HG02870 (cell line): ENCODE data around the gene ATPAF2.
A peak's percentile ranks its signal among the peaks of the same experiment; 100 is the strongest.

Experiments used
- ATAC-seq: cut with Tn5 transposase; IDR thresholded peaks from one replicate; pipeline ENCODE4 v1.9.1; 2021; ENCODE audit warnings: mild to moderate bottlenecking, moderate library complexity; ENCODE audit not compliant: unreplicated experiment

Gene ATPAF2

DNA sequence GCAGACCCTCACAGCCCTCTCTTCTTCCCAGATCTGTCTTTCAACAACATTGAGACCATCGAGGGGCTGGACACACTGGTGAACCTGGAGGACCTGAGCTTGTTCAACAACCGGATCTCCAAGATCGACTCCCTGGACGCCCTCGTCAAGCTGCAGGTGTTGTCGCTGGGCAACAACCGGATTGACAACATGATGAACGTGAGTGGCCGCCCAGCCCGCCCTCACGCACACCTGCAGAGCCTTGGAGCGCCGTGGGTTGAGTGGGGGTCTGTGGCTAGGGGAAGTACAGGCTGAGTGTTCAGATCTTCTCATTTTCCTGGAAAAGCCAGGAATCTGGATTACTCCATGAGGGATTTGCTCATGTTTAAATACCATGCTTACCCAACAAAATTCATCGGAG, 51.1 kb downstream of the ATPAF2 start:
- no peak for ATAC-seq

- ATAC-seq: no peak
Measured at GRCh38 chr17:17987187-17987896, 51.6 kb downstream of the ATPAF2 start.

DNA sequence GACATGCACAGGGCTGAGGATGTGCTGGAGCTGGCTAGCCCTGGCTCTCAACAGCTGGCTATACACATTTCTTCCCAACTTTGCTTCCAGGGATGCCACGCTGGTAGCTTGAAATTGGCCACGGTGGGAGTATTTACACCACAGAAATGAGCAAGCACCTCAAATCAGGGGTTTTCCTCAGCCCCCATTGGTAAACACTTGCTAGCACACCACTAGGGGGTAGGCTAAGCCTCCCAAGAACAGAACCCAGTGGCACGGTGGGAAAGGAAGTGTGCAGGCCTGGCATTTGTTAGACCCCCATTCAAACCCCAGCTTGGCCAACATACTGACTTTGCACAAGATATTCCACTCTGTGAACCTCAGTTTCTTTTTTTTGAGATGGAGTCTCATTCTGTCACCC, 53.4 kb downstream of the ATPAF2 start:
- ATAC-seq: no peak

DNA sequence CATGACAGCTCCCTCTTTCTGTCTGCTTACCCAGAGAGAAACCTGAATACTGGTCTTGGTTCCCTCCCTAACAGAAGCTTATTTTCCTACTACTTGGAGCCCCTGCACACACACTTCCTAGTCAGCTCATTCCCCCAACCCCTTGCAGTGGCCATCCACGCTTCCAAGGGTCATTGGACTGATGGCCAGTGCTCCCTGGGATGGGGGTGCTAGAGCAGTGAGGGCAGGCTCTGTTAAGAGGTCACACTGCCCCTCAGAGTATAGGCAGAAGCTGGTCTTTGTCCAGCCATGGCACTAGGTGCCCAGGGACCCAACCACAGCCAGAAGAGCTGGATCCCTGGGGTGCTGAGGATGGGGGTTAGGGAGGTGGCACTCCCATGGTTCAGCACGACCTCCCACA, 53.8 kb downstream of the ATPAF2 start:
- no peak for ATAC-seq

DNA sequence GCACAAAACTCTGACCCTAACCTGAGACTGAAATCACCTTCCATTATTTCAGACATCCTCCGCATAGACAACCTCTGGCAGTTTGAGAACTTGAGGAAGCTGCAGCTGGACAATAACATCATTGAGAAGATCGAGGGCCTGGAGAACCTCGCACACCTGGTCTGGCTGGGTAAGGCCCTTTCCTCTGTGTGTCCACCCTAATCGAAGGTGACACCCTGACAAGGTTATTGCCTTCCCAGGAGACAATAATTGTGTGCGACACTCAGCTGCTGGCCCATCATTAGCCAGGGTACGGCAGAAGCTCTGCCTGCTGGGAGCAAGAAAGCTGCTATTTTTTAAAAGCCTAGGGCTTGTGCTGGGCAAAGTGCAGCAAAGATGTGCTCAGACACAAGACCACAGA, 55.2 kb downstream of the ATPAF2 start:
- ATAC-seq: no peak

GRCh38 chr17:17983376-17983775, 55.6 kb downstream of the ATPAF2 start:
- no peak for ATAC-seq

- no peak for ATAC-seq
Measured at GRCh38 chr17:17982801-17983200, 56.2 kb downstream of the ATPAF2 start.

DNA sequence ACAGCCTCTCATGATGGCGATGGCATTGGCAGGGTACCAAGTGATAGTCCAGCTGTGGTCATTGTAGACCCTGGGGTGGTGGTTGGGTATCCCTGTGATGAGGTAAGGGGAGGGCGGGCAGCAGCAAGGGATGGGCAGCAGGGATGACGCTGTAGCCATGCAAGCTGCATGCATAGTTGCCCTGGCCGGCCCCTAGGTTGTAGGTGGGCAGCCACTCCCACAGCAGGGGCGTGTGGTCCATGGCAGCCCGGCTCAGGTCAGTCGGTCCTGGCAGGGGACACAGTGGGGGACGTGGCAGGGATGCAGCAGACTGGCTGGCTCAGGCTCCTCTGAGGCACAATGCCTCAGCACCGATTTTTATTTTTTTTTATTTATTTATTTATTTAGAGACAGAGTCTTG, 57.6 kb downstream of the ATPAF2 start:
- no peak for ATAC-seq

DNA sequence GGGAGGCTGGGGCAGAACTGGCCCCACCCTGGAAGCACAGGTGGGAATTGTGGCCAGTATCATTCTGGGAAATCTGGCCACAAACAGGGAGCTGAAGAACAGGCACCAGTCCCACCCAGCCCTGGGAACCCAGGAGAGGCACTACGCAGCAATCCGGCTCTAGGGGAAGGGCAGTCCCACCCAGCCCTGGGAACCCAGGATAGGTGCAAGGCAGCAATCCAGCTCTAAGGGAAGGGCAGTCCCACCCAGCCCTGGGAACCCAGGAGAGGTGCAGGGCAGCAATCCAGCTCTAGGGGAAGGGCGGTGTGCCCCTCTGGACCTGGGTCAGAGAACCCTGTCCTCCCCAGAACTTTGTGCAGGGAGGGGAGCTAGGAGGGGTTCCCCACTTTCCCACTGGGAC, 59.2 kb downstream of the ATPAF2 start:
- no peak for ATAC-seq

GRCh38 chr17:17978481-17979424, 60.2 kb downstream of the ATPAF2 start:
- ATAC-seq: no peak

GRCh38 chr17:17976931-17977570, 61.9 kb downstream of the ATPAF2 start:
- no peak for ATAC-seq

DNA sequence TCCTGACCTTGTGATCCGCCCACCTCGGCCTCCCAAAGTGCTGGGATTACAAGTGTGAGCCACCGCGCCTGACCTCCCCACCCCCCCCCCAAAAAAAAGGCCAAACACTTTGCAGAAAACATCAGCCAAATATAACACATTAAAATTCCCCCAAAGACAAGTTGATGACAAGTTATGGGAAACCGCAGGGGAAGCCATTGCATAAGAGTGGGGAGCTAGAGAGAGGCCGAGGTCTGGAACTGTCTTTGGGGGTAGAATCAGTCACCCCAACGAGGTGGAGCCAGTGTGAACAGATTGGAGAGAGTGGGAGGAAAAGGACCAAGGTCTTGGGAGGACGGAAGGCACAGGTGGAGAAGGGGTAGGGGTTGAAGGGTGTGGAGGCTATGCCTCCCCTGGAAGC, 63.5 kb downstream of the ATPAF2 start:
- no peak for ATAC-seq

DNA sequence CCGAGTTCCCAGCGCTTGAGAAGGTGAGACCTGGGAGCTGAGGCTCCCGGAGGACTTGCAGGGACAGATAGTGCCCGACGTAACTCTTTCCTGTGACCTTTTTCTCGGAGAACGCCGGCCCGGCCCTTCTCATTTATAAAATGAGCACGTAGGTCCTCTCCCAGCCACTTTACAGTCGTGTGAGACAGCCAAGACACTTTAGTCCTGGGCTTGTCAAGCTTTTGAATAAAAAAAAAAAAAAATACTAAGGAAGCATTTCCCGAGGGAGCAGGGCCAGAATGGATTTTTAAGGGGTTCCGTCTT, 66.1 kb downstream of the ATPAF2 start:
- ATAC-seq: no peak

GRCh38 chr17:17972126-17972951, 66.6 kb downstream of the ATPAF2 start, which contains the start of the genes DRC3 and TOM1L2:
TSS of gene DRC3 (plus strand) at chr17:17972862. CDS start at chr17:17977599, 4,737 bp downstream.
TSS of gene TOM1L2 (minus strand) at chr17:17972400. CDS start at chr17:17972313, 87 bp downstream.
- peak; percentile 90 for ATAC-seq

GRCh38 chr17:17971431-17972125, 67.4 kb downstream of the ATPAF2 start:
- no peak for ATAC-seq

DNA sequence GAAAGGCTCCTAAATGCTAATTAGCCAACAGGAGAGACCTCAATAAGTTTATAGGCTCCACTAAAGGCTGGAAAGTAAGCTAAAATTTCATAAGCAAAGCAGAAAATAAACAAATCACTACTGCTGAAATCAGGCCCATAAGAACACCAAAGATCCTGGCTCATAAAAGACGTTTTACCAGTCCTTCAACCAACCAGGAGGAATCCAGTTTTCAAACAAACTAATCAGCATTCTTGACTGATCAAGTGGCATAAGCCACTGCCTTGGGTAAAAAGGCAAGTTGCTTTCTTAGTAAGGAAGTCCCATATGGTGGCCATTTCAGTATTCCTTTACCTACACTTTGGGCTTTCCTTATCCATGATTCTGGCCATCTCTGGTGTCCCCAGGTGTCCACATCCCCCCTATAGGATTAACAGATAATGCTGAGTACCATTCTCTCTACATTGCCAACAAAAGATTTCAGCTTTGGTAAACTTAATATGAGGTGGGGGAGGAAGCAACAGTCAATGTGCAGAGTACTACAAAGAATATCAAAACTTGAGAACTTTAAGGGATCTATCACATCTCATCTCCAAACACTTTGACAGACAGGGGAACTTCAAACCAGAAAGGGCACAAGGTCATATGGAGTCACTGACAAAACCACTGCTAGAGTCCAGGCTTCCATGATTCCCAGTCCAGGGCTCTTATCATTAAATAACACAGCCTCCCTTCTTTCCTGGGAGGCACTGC, 68.1 kb downstream of the ATPAF2 start:
- no peak for ATAC-seq
